ENCODE results near the gene ZSWIM5.

ZSWIM5 gene

GRCh38 chr1:45216861-45217260 is 10.5 kb upstream of the ZSWIM5 start:
- DNase-seq (ENCODE audit: low read depth in 1 of 2, low spot score in 1 of 2), result no peak
- H3K27ac ChIP-seq (replicated peaks), result no peak overlapping the region
- peaks cover 2% of the 10 kb centered on the region for H3K27me3 ChIP-seq (ENCODE audit: insufficient read depth, poor library complexity, severe bottlenecking)
- H3K4me3 ChIP-seq (replicated peaks; ENCODE audit: insufficient read depth, low read length), result no peak overlapping the region
- TF ChIP-seq REST (IDR thresholded peaks at IDR 0.05; ENCODE audit: insufficient replicate concordance, low read depth) (no peak), SPI1 (IDR thresholded peaks at IDR 0.05; ENCODE audit: borderline replicate concordance, low read depth) (no peak), GABPA (IDR thresholded peaks at IDR 0.05; ENCODE audit: low read depth) (no peak), POLR2AphosphoS5 (IDR thresholded peaks at IDR 0.05; ENCODE audit: low read depth) (no peak)
- TF ChIP-seq, protein P1, sequence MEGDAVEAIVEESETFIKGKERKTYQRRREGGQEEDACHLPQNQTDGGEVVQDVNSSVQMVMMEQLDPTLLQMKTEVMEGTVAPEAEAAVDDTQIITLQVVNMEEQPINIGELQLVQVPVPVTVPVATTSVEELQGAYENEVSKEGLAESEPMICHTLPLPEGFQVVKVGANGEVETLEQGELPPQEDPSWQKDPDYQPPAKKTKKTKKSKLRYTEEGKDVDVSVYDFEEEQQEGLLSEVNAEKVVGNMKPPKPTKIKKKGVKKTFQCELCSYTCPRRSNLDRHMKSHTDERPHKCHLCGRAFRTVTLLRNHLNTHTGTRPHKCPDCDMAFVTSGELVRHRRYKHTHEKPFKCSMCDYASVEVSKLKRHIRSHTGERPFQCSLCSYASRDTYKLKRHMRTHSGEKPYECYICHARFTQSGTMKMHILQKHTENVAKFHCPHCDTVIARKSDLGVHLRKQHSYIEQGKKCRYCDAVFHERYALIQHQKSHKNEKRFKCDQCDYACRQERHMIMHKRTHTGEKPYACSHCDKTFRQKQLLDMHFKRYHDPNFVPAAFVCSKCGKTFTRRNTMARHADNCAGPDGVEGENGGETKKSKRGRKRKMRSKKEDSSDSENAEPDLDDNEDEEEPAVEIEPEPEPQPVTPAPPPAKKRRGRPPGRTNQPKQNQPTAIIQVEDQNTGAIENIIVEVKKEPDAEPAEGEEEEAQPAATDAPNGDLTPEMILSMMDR (IDR thresholded peaks at IDR 0.05; ENCODE audit: insufficient read depth, low read length), result no peak

GRCh38 chr1:45216200-45216541 is 9.8 kb upstream of the ZSWIM5 start:
- H3K27ac ChIP-seq (replicated peaks), result no peak overlapping the region
- DNase-seq (ENCODE audit: low read depth in 1 of 2, low spot score in 1 of 2), result no peak
- TF ChIP-seq POLR2AphosphoS5 (IDR thresholded peaks at IDR 0.05; ENCODE audit: low read depth) (no peak), SPI1 (IDR thresholded peaks at IDR 0.05; ENCODE audit: borderline replicate concordance, low read depth) (no peak)
- peaks cover 2% of the 10 kb centered on the region for H3K27me3 ChIP-seq (ENCODE audit: insufficient read depth, poor library complexity, severe bottlenecking)
- H3K4me3 ChIP-seq (replicated peaks; ENCODE audit: insufficient read depth, low read length), result no peak overlapping the region

DNA sequence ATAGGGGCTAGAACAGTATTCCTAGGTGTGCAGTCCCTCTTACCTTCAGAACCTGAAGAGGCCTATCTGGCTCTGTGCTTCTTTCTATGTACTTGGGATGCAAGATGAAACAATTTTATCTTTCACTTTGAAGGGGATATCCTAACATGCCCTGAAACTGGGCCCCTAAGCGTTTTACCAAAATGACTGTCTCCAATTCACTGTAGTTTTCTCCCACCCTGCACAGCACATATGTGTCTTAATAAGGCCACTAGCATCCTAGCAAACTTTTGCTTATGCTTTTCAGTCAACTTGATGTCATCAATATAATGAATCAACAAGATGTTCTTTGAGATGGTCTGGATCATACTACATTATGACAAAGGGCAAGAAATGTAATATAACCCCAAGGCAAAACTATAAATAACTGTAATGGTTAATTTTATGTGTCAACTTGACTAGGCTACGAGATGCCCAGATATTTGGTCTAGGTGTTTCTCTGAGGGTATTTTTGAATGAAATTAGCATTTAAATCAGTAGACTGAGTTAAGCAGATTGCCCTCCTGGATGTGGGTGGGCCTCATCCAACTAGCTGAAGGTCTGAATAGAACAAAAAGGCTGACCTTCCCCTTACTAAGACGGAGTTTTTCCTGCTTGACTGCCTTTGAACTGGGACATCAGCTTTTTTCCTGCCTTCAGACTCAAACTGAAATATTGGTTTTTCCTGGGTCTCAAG is 9.2 kb upstream of the ZSWIM5 start:
- H3K27me3 ChIP-seq (ENCODE audit: insufficient read depth, poor library complexity, severe bottlenecking), result peaks cover 2% of the 10 kb centered on the region
- TF ChIP-seq POLR2AphosphoS5 (IDR thresholded peaks at IDR 0.05; ENCODE audit: low read depth), result no peak
- TF ChIP-seq SPI1 (IDR thresholded peaks at IDR 0.05; ENCODE audit: borderline replicate concordance, low read depth), result no peak
- TF ChIP-seq GABPA (IDR thresholded peaks at IDR 0.05; ENCODE audit: low read depth), result no peak
- TF ChIP-seq REST (IDR thresholded peaks at IDR 0.05; ENCODE audit: insufficient replicate concordance, low read depth), result no peak
- TF ChIP-seq, protein P1 (IDR thresholded peaks at IDR 0.05; ENCODE audit: insufficient read depth, low read length), result no peak
- H3K4me3 ChIP-seq (replicated peaks; ENCODE audit: insufficient read depth, low read length), result no peak overlapping the region
- H3K27ac ChIP-seq (replicated peaks), result no peak overlapping the region
- no peak for DNase-seq (ENCODE audit: low read depth in 1 of 2, low spot score in 1 of 2)

DNA sequence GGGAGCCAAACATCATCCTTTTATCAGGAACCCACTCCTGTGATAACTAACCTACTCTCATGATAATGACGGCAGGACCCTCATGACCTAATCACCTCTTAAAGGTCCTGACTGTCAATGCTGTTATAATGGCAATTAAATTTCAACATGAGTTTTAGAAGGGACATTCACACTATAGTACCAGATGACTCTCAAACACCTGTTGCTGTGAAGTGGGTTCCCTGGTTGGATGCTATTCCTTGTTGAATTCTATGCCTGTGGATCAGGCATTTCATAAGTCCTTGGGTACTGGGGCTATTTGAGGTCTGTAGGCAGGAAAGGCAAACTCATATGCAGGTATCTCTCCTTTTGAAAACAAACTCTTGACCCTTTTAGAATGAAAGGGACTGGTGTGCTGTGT is 7.5 kb upstream of the ZSWIM5 start:
- no peak for DNase-seq (ENCODE audit: low read depth in 1 of 2, low spot score in 1 of 2)
- no peak overlapping the region for H3K4me3 ChIP-seq (replicated peaks; ENCODE audit: insufficient read depth, low read length)
- peaks cover 7% of the 10 kb centered on the region for H3K27me3 ChIP-seq (ENCODE audit: insufficient read depth, poor library complexity, severe bottlenecking)
- TF ChIP-seq REST (IDR thresholded peaks at IDR 0.05; ENCODE audit: insufficient replicate concordance, low read depth), result no peak
- TF ChIP-seq SPI1 (IDR thresholded peaks at IDR 0.05; ENCODE audit: borderline replicate concordance, low read depth), result no peak
- TF ChIP-seq POLR2AphosphoS5 (IDR thresholded peaks at IDR 0.05; ENCODE audit: low read depth), result no peak
- TF ChIP-seq, protein P1 (IDR thresholded peaks at IDR 0.05; ENCODE audit: insufficient read depth, low read length), result no peak
- no peak for TF ChIP-seq GABPA (IDR thresholded peaks at IDR 0.05; ENCODE audit: low read depth)
- no peak overlapping the region for H3K27ac ChIP-seq (replicated peaks)
